Prostate gland (tissue), 2 donors: ENCODE results near the gene ZFP3.

Experiments
- POLR2A ChIP-seq: fragments of 450-650 bp; IDR thresholded peaks from one replicate; pipeline ENCODE4 v1.6.1; 2016; ENCODE audit warnings: antibody characterized with exemption, mild to moderate bottlenecking
- POLR2AphosphoS5 ChIP-seq: sonication (generic); formaldehyde crosslinking; IDR thresholded peaks from one replicate; pipeline ENCODE4 v1.6.1; 2017; ENCODE audit warnings: antibody characterized with exemption
- TF ChIP-seq, protein P1 (sequence below), 4 experiments: fragments of 200-600 bp in 2 of 4; fragments of 450-650 bp in 2 of 4; sonication (generic) in 2 of 4; IDR thresholded peaks; 1 replicate in 3 of 4; 2 replicates in 1 of 4; pipeline ENCODE4 v1.5.1; 2016 to 2019; ENCODE audit warnings: antibody characterized with exemption in 4 of 4, mild to moderate bottlenecking in 2 of 4, moderate library complexity in 2 of 4

DNA sequence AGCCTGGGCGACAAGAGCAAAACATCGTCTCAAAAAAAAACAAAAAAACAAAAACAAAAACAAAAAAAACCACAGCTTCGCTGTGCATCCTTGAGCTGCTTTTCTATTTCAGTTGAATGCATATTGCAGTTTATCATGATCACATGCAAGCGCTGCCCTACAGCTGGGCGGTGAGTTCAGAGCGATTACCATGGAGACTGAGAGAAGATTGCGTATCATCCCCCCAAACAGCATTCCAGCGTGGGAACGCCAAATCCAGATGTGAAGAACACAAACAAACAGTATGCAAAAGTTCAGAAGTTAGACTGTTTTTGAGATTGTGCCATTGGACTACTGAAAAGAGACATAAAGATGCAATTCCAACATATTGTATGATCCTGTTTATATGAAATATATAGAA, 28.0 kb upstream of the ZFP3 start:
- TF ChIP-seq, protein P1, sequence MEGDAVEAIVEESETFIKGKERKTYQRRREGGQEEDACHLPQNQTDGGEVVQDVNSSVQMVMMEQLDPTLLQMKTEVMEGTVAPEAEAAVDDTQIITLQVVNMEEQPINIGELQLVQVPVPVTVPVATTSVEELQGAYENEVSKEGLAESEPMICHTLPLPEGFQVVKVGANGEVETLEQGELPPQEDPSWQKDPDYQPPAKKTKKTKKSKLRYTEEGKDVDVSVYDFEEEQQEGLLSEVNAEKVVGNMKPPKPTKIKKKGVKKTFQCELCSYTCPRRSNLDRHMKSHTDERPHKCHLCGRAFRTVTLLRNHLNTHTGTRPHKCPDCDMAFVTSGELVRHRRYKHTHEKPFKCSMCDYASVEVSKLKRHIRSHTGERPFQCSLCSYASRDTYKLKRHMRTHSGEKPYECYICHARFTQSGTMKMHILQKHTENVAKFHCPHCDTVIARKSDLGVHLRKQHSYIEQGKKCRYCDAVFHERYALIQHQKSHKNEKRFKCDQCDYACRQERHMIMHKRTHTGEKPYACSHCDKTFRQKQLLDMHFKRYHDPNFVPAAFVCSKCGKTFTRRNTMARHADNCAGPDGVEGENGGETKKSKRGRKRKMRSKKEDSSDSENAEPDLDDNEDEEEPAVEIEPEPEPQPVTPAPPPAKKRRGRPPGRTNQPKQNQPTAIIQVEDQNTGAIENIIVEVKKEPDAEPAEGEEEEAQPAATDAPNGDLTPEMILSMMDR (IDR thresholded peaks at IDR 0.05): no peak
- no peak for TF ChIP-seq POLR2AphosphoS5
- TF ChIP-seq POLR2A: no peak
